PC-9 (cell line): ENCODE data around the gene PANX3. TPM values are rescaled to one million over a fixed set of nuclear protein-coding genes. Genes with fewer than 3 reads are reported as not detected.

Source experiments
- BruUV-seq: library from RNA; stranded (reverse); fragments of 400-500 nt; replicated peaks from 2 replicates; lab custom pipeline; 2021; lab: Mats Ljungman, UMichigan
- CTCF ChIA-PET: fragments of 300-600 bp; sonication (Branson Sonifier 250); formaldehyde crosslinking; loops from one replicate; lab custom pipeline; 2022; ENCODE audit warnings: antibody characterized with exemption; lab: Charles Lee
- POLR2A ChIA-PET: fragments of 300-600 bp; sonication (Branson Sonifier 250); formaldehyde crosslinking; loops from one replicate; lab custom pipeline; 2022; ENCODE audit warnings: antibody characterized with exemption; ENCODE audit not compliant: unreplicated experiment; lab: Charles Lee
- DNase-seq, 2 experiments: peaks; one replicate each; pipeline versions ENCODE4 v3.0.0 to v3.0.0-alpha.2; 2015 to 2022; ENCODE audit warnings: mixed read lengths in 1 of 2
- H2AFZ ChIP-seq: fragments of 200-600 bp; sonication (generic); 2 replicates; pipeline ENCODE4 v1.8.1; 2017; ENCODE audit warnings: antibody characterized with exemption
- H3F3A ChIP-seq: fragments of 200-600 bp; sonication (generic); 2 replicates; pipeline ENCODE4 v1.8.1; 2017; ENCODE audit warnings: antibody characterized with exemption, mild to moderate bottlenecking, low read depth; ENCODE audit not compliant: insufficient read depth
- H3K27ac ChIP-seq: fragments of 200-600 bp; sonication (generic); 2 replicates; pipeline ENCODE4 v1.6.1; 2016; ENCODE audit warnings: mixed run types
- H3K27me3 ChIP-seq: fragments of 200-600 bp; sonication (generic); 2 replicates; pipeline ENCODE4 v1.6.1; 2016; ENCODE audit warnings: low read depth, mixed run types; ENCODE audit not compliant: insufficient read depth
- H3K36me3 ChIP-seq: fragments of 200-600 bp; sonication (generic); 2 replicates; pipeline ENCODE4 v1.6.1; 2016; ENCODE audit warnings: low read depth, mixed run types
- H3K4me1 ChIP-seq: fragments of 200-600 bp; sonication (generic); replicated peaks from 2 replicates; pipeline ENCODE4 v1.6.1; 2016; ENCODE audit warnings: mixed run types; ENCODE audit not compliant: insufficient read depth
- H3K4me2 ChIP-seq: fragments of 200-600 bp; sonication (generic); 2 replicates; pipeline ENCODE4 v1.6.1; 2017; ENCODE audit warnings: mixed run types
- H3K4me3 ChIP-seq: fragments of 200-600 bp; sonication (generic); 2 replicates; pipeline ENCODE4 v1.6.1; 2016; ENCODE audit warnings: mixed run types
- H3K79me2 ChIP-seq: fragments of 200-600 bp; sonication (generic); 2 replicates; pipeline ENCODE4 v1.6.1; 2017; ENCODE audit warnings: low read depth, mixed run types
- H3K9me2 ChIP-seq: fragments of 200-600 bp; sonication (generic); 2 replicates; pipeline ENCODE4 v1.8.1; 2017; ENCODE audit warnings: mild to moderate bottlenecking; ENCODE audit not compliant: insufficient read depth
- H3K9me3 ChIP-seq: fragments of 200-600 bp; sonication (generic); 2 replicates; pipeline ENCODE4 v1.8.1; 2016; ENCODE audit warnings: low read depth; ENCODE audit not compliant: insufficient read depth
- H4K20me1 ChIP-seq: fragments of 200-600 bp; sonication (generic); 2 replicates; pipeline ENCODE4 v1.8.1; 2017; ENCODE audit not compliant: insufficient read depth
- EZH2 ChIP-seq: fragments of 200-600 bp; sonication (generic); IDR thresholded peaks from 2 replicates; pipeline ENCODE4 v1.8.0; 2017; ENCODE audit warnings: antibody characterized with exemption, low read depth
- intact Hi-C: fragments of 100-400 bp; cut with micrococcal nuclease; formaldehyde crosslinking; loops from one replicate; pipeline ENCODE4 v1.10.0; 2022; ENCODE audit not compliant: unreplicated experiment
- total RNA-seq: library from RNA; stranded (reverse); gene quantifications from 2 replicates; pipeline ENCODE4 v1.2.3, GENCODE V29; 2021
- TF ChIP-seq, protein P1 (sequence below): fragments of 200-600 bp; sonication (generic); conservative IDR thresholded peaks from 2 replicates; pipeline ENCODE4 v1.6.1; 2017; ENCODE audit warnings: mixed run types, antibody characterized with exemption, mild to moderate bottlenecking, moderate library complexity

Gene PANX3
- total RNA-seq, 1 experiment from 2014 or later: not detected

DNA sequence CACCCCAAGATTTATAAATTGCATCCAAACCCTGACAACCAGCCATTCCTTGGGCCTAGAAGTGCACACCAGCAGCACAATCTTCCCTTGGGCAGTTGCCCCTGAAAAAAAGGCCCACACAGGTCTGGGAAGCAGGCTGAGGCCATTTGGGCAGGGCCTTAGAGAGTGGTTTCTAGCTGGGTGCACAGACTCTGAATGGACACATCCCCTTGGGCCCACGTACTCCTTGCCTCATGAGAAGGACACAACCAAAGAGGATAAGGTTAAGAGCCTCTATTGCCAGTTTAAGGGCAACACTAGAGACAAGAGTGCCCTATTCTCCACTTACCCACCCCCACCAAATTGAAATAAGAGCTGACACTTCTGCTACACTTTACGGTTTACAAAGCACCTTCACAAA lies 933 bp upstream of the PANX3 start:
- ChIA-PET CTCF (no interaction called here), POLR2A (no interaction called here)
- H3K27me3 ChIP-seq: peaks cover 22% of the 10 kb centered on the region; the same call in 1 of the 2 replicates
- no TSS peak for BruUV-seq
- H3K27ac ChIP-seq: no peak overlapping the region
- intact Hi-C loops: no loop called here
- no peaks in the 10 kb centered on the region for H3K4me1 ChIP-seq
- H3K36me3 ChIP-seq: no peaks in the 10 kb centered on the region
- H3K4me2 ChIP-seq: no peak overlapping the region
- no peaks in the 10 kb centered on the region for H3K9me2 ChIP-seq
- no peaks in the 10 kb centered on the region for H4K20me1 ChIP-seq
- DNase-seq: no peak
- H3F3A ChIP-seq: no peaks in the 10 kb centered on the region
- no peaks in the 10 kb centered on the region for H3K9me3 ChIP-seq
- no peak overlapping the region for H3K4me3 ChIP-seq
- TF ChIP-seq, protein P1, sequence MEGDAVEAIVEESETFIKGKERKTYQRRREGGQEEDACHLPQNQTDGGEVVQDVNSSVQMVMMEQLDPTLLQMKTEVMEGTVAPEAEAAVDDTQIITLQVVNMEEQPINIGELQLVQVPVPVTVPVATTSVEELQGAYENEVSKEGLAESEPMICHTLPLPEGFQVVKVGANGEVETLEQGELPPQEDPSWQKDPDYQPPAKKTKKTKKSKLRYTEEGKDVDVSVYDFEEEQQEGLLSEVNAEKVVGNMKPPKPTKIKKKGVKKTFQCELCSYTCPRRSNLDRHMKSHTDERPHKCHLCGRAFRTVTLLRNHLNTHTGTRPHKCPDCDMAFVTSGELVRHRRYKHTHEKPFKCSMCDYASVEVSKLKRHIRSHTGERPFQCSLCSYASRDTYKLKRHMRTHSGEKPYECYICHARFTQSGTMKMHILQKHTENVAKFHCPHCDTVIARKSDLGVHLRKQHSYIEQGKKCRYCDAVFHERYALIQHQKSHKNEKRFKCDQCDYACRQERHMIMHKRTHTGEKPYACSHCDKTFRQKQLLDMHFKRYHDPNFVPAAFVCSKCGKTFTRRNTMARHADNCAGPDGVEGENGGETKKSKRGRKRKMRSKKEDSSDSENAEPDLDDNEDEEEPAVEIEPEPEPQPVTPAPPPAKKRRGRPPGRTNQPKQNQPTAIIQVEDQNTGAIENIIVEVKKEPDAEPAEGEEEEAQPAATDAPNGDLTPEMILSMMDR: no peak
- TF ChIP-seq EZH2: no peak
- no peaks in the 10 kb centered on the region for H3K79me2 ChIP-seq
- H2AFZ ChIP-seq: no peak overlapping the region

DNA sequence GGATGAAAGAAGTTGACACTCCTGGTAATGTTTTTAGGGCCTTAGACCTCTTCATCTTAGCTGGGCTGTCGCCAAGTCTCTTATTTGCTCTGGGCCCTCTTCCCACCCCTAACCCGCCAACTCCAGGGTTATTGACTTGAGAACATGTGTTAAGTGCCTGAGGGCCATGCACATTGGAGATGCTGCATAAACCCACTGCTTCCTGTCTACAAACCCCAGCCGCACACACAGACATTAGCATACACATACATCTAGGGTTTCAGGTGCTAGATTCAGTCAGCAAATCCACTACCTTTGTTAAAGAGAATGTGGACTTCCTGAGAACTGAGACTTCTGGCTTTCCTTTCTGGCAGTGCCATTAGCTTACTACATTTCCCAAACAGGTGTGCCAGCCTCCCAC lies 817 bp downstream of the PANX3 start:
- Histone ChIP-seq H3K27me3 (peaks cover 37% of the 10 kb centered on the region), H3K4me2 (no peak overlapping the region), H3F3A (no peaks in the 10 kb centered on the region), H3K9me3 (no peaks in the 10 kb centered on the region), H3K36me3 (no peaks in the 10 kb centered on the region), H2AFZ (no peak overlapping the region), H3K4me1 (no peaks in the 10 kb centered on the region), H3K27ac (no peak overlapping the region), H3K4me3 (no peak overlapping the region), H4K20me1 (no peaks in the 10 kb centered on the region), H3K79me2 (no peaks in the 10 kb centered on the region), H3K9me2 (no peaks in the 10 kb centered on the region)
- DNase-seq: no peak
- ChIA-PET POLR2A (no interaction called here), CTCF (no interaction called here)
- intact Hi-C loops: no loop called here
- BruUV-seq: no TSS peak
- TF ChIP-seq, protein P1: no peak
- TF ChIP-seq EZH2: no peak

DNA sequence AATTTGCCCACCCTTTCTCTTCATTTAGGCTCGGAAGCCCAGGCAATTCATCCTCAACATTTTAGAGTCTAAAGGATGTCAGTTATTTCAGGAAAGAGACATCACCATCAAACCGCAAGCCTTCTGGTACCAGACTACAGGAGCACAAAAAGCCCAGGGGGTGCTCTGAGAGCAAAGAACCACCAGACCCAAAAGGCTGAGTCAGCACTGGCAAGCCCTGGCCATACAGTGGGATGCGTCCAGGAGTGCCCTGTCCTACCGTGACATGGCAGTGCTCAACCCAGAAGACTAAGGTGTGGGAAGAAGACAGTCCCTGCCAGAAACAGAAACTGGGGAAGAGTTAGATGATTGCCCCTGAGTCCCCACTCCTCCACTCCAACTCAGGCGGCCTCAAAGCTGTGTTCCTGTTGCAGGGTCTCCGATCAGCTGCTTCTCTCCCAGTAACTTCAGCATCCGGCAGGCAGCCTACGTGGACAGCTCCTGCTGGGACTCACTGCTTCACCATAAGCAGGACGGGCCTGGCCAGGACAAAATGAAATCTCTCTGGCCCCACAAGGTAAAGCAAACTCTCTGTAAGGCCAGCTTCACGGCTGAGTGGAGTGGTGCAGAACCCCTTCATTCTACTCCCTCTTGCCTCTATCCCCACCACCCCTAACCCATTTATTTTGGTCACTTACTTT lies 1.5 kb downstream of the PANX3 start:
- intact Hi-C loops: no loop called here
- ChIA-PET CTCF (no interaction called here), POLR2A (no interaction called here)
- no peak overlapping the region for H3K4me2 ChIP-seq
- H3K36me3 ChIP-seq: no peaks in the 10 kb centered on the region
- DNase-seq: no peak
- H3K27ac ChIP-seq: no peak overlapping the region
- peaks cover 44% of the 10 kb centered on the region for H3K27me3 ChIP-seq
- H3F3A ChIP-seq: no peaks in the 10 kb centered on the region
- TF ChIP-seq EZH2: no peak
- TF ChIP-seq, protein P1: no peak
- H2AFZ ChIP-seq: no peak overlapping the region
- no peaks in the 10 kb centered on the region for H4K20me1 ChIP-seq
- H3K79me2 ChIP-seq: no peaks in the 10 kb centered on the region
- BruUV-seq: no TSS peak
- H3K4me1 ChIP-seq: no peaks in the 10 kb centered on the region
- no peaks in the 10 kb centered on the region for H3K9me2 ChIP-seq
- H3K9me3 ChIP-seq: no peaks in the 10 kb centered on the region
- H3K4me3 ChIP-seq: no peak overlapping the region
